Bronchial epithelial cell (primary cell): ENCODE data around the gene GRIN3A. TPM values are rescaled to one million over a fixed set of nuclear protein-coding genes. Genes with fewer than 3 reads are reported as not detected.
"Not testable (repeated sequence)": the region's sequence is repeated elsewhere in the genome, so short reads cannot be mapped to it uniquely, and the experiment has no call there.

Experiments used
- DNase-seq: peaks from one replicate; pipeline ENCODE4 v3.0.0-alpha.2; 2010; ENCODE audit warnings: low read depth
- FAIRE-seq: peaks from 2 replicates; lab custom pipeline; 2011; peaks lifted over from hg19 to GRCh38; lab: Jason Lieb, UNC
- H3K27me3 ChIP-seq: 2 replicates; pipeline ENCODE4 v1.5.1; 2011; ENCODE audit warnings: low read length; ENCODE audit not compliant: control insufficient read depth, insufficient read depth
- H3K36me3 ChIP-seq: 2 replicates; pipeline ENCODE4 v1.5.1; 2011; ENCODE audit warnings: low read length; ENCODE audit not compliant: control insufficient read depth, insufficient read depth
- H3K4me3 ChIP-seq: 2 replicates; pipeline ENCODE4 v1.5.1; 2011; ENCODE audit warnings: mild to moderate bottlenecking, low read depth, low read length, control low read depth
- CTCF ChIP-seq: IDR thresholded peaks from 2 replicates; pipeline ENCODE4 v1.5.1; 2011; ENCODE audit warnings: mild to moderate bottlenecking, moderate library complexity, low read length, control low read depth, inconsistent platforms; ENCODE audit not compliant: insufficient read depth, severe bottlenecking
- total RNA-seq: library from RNA; depleted of rRNA; stranded (reverse); fragments of >200 nt; gene quantifications from 2 replicates; pipeline ENCODE4 v1.2.1, GENCODE V29; 2014

GRIN3A gene
- total RNA-seq, 1 donor from 2014 or later = not detected

- no peaks in the 10 kb centered on the region for H3K36me3 ChIP-seq
- TF ChIP-seq CTCF = no peak
- no peaks in the 10 kb centered on the region for H3K27me3 ChIP-seq
- FAIRE-seq (no peak), DNase-seq (no peak)
- no peak overlapping the region for H3K4me3 ChIP-seq
These were observed 7.0 kb downstream of the GRIN3A start for GRCh38 chr9:101731429-101731828.

GRCh38 chr9:101727612-101728524 lies 10.6 kb downstream of the GRIN3A start:
- peak; percentile 18 for DNase-seq
- no peaks in the 10 kb centered on the region for H3K36me3 ChIP-seq
- no peak for FAIRE-seq
- no peaks in the 10 kb centered on the region for H3K27me3 ChIP-seq
- peak; percentile 51 for TF ChIP-seq CTCF
- H3K4me3 ChIP-seq = no peak overlapping the region

GRCh38 chr9:101724271-101724670 lies 14.2 kb downstream of the GRIN3A start:
- DNase-seq, H3K27me3 ChIP-seq, H3K36me3 ChIP-seq, FAIRE-seq, H3K4me3 ChIP-seq: not testable (repeated sequence)

GRCh38 chr9:101718192-101718591 lies 20.3 kb downstream of the GRIN3A start:
- DNase-seq (no peak), FAIRE-seq (no peak)
- no peak for TF ChIP-seq CTCF
- Histone ChIP-seq H3K36me3 (no peaks in the 10 kb centered on the region), H3K27me3 (no peaks in the 10 kb centered on the region), H3K4me3 (no peak overlapping the region)

GRCh38 chr9:101716629-101717028 lies 21.8 kb downstream of the GRIN3A start:
- no peak for FAIRE-seq

More at GRCh38 chr9:101716629-101717028, 21.8 kb downstream of the GRIN3A start:
- H3K4me3 ChIP-seq = no peak overlapping the region
- DNase-seq = no peak
- H3K36me3 ChIP-seq = no peaks in the 10 kb centered on the region
- no peaks in the 10 kb centered on the region for H3K27me3 ChIP-seq
- no peak for TF ChIP-seq CTCF
